ENCODE results near the gene INSC. TPM values are rescaled to one million over a fixed set of nuclear protein-coding genes. Genes with fewer than 3 reads are reported as not detected.
A peak's percentile ranks its signal among the peaks of the same experiment; 100 is the strongest.

The INSC gene
- total RNA-seq, 6 experiments from 2014 or later = 0.15 to 0.44 (median 0.43) TPM; not detected in 3

DNA sequence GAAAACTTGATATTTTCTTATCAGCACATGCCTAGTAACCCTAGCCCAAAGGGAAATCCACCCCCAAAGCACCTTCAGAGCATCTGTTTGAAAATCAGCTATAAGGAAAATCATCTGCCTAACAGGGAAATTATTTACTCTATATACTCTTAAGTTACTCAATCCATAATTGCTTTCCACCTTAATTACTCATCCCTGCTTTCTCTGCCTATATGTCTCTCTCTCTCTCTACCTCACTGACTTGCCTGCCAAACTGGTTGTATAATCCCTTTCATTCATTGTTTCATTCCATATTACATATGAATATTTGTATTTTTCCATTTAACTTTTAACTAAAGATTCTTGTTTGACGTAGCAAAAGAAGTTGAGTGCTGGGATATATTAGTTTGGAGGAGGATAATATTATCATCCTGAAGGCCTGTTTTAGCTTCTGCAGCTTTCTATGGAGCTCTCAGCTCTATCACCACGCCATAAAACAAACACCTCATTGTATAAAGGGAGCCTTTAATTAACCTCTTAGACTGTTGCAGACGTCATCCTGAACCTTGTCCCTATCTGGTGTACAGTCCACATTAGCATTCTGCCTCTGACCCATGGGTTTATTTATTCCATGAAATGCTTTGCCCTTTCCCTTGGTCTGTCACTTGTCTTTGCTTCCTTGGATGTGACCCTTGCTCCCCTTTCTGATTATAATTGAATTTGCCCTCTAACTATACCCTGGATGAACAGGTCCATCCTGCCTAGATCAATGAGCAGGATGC is 98.9 kb downstream of the INSC start:
- no peak overlapping the region for H3K4me3 ChIP-seq
- no peaks in the 10 kb centered on the region for H3K27me3 ChIP-seq
- ATAC-seq (peak; percentile 73 to 91 (median 86)), DNase-seq (no peak)
- TF ChIP-seq POLR2A (IDR thresholded peaks at IDR 0.05) = no peak
- TF ChIP-seq, protein P1, sequence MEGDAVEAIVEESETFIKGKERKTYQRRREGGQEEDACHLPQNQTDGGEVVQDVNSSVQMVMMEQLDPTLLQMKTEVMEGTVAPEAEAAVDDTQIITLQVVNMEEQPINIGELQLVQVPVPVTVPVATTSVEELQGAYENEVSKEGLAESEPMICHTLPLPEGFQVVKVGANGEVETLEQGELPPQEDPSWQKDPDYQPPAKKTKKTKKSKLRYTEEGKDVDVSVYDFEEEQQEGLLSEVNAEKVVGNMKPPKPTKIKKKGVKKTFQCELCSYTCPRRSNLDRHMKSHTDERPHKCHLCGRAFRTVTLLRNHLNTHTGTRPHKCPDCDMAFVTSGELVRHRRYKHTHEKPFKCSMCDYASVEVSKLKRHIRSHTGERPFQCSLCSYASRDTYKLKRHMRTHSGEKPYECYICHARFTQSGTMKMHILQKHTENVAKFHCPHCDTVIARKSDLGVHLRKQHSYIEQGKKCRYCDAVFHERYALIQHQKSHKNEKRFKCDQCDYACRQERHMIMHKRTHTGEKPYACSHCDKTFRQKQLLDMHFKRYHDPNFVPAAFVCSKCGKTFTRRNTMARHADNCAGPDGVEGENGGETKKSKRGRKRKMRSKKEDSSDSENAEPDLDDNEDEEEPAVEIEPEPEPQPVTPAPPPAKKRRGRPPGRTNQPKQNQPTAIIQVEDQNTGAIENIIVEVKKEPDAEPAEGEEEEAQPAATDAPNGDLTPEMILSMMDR (IDR thresholded peaks at IDR 0.05) = no peak
- intact Hi-C loops (cut with DNase I) = no loop called here
- WGBS (ENCODE audit: insufficient coverage, low coverage, low lambda C conversion rate, missing lambda C conversion rate) = 41% methylated on average over 3 of the region's 3 CpGs
- H3K4me1 ChIP-seq = peaks cover 0 to 13% (median 0%) of the 10 kb centered on the region in 4 donors
- H3K36me3 ChIP-seq = no peaks in the 10 kb centered on the region
- no peaks in the 10 kb centered on the region for H3K9me3 ChIP-seq
- H3K27ac ChIP-seq = peak overlapping the region in 2 of 3 donors; percentile 5 to 16

DNA sequence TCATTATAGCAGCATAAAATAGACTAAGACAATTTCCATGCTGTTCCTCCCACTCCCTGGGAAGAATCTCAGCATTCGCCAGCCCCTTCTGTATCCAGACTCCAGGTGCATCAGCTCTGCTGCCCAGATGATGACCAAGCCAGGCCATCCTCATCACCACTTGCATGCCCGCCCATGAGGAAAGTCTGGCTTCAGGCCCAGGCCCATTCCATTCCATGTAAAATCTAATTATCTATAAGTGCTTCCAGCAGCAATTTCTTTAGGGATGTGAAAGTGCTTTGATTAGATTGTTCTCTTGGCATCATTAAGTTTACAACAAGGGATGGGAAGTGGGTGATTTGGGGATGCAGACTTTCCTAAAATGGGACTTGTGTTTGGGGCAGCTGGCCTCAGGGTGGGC is 100.3 kb downstream of the INSC start:
- DNase-seq (no peak), ATAC-seq (no peak)
- Histone ChIP-seq H3K4me1 (peaks cover 0 to 10% (median 0%) of the 10 kb centered on the region in 4 donors), H3K36me3 (no peaks in the 10 kb centered on the region), H3K27ac (no peak overlapping the region), H3K9me3 (no peaks in the 10 kb centered on the region), H3K27me3 (no peaks in the 10 kb centered on the region), H3K4me3 (no peak overlapping the region)
- WGBS (ENCODE audit: insufficient coverage, low coverage, low lambda C conversion rate, missing lambda C conversion rate) = 94% methylated on average over 2 of the region's 2 CpGs
- intact Hi-C loops (cut with DNase I) = no loop called here
- TF ChIP-seq, protein P1 (IDR thresholded peaks at IDR 0.05) = no peak
- TF ChIP-seq POLR2A (IDR thresholded peaks at IDR 0.05) = no peak

GRCh38 chr11:15216678-15217077 is 102.0 kb downstream of the INSC start:
- Histone ChIP-seq H3K4me3 (no peak overlapping the region), H3K27me3 (no peaks in the 10 kb centered on the region), H3K9me3 (no peaks in the 10 kb centered on the region), H3K4me1 (peaks cover 0 to 10% (median 0%) of the 10 kb centered on the region in 4 donors), H3K36me3 (no peaks in the 10 kb centered on the region), H3K27ac (no peak overlapping the region)
- DNase-seq (no peak), ATAC-seq (peak in 3 of 4 donors; percentile 32 to 58 (median 36))
- no peak for TF ChIP-seq POLR2A (IDR thresholded peaks at IDR 0.05)
- TF ChIP-seq, protein P1 (IDR thresholded peaks at IDR 0.05) = peak; percentile 8 to 51 (median 34)
- intact Hi-C loops (cut with DNase I) = no loop called here

- peaks cover 0 to 10% (median 0%) of the 10 kb centered on the region in 4 donors for H3K4me1 ChIP-seq
- intact Hi-C loops (cut with DNase I) = no loop called here
- H3K27me3 ChIP-seq = no peaks in the 10 kb centered on the region
- no peak overlapping the region for H3K27ac ChIP-seq
- H3K9me3 ChIP-seq = no peaks in the 10 kb centered on the region
- no peak overlapping the region for H3K4me3 ChIP-seq
- TF ChIP-seq, protein P1 (IDR thresholded peaks at IDR 0.05) = no peak
- TF ChIP-seq POLR2A (IDR thresholded peaks at IDR 0.05) = no peak
- DNase-seq (no peak), ATAC-seq (no peak)
- WGBS (ENCODE audit: insufficient coverage, low coverage, low lambda C conversion rate, missing lambda C conversion rate) = 88% methylated on average over 4 of the region's 4 CpGs
- no peaks in the 10 kb centered on the region for H3K36me3 ChIP-seq
These were observed 102.7 kb downstream of the INSC start for GRCh38 chr11:15217416-15217815.
